ENCODE results near the gene FAM120A.

Gene FAM120A

DNA sequence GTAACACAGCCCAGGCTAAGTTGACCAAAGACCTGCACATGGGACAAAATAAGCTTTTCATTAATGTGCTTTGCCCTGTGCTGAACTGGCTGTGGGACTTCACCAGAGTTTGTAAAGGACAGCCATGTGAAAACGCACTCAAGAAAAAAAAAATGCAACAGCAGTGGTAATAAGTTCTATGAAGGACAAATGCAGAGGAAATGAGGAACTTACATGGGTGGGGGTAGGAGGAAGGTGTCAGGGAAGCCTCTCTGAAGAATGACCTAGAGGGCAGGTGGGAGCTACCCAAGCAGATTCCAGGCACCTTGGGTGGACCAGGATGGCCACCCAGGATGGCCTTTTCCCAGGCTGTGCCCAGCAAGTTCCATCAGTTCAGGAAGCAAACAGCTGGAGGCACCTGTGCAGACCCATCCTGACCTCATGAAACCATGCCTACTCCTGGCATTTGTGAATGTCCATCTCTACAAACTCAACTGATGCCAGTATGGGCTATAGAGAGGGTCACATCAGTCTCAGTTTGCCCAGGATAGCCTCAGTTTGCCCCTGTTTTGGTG lies 118.2 kb downstream of the FAM120A start:
- Histone ChIP-seq H3K4me1 (ENCODE audit: control insufficient read depth, insufficient read depth, low read length, unreplicated experiment) (peaks cover 9% of the 10 kb centered on the region), H3K27me3 (ENCODE audit: insufficient read depth, low read length) (no peaks in the 10 kb centered on the region), H3K4me3 (ENCODE audit: low read depth, low read length) (no peak overlapping the region), H3K79me2 (ENCODE audit: control insufficient read depth, insufficient read depth, low read length, unreplicated experiment) (peaks cover 6% of the 10 kb centered on the region), H3K27ac (ENCODE audit: low read depth, low read length) (no peak overlapping the region), H3K36me3 (ENCODE audit: insufficient read depth, low read length) (peaks cover 12% of the 10 kb centered on the region), H2AFZ (ENCODE audit: low read length, unreplicated experiment) (no peak overlapping the region)

DNA sequence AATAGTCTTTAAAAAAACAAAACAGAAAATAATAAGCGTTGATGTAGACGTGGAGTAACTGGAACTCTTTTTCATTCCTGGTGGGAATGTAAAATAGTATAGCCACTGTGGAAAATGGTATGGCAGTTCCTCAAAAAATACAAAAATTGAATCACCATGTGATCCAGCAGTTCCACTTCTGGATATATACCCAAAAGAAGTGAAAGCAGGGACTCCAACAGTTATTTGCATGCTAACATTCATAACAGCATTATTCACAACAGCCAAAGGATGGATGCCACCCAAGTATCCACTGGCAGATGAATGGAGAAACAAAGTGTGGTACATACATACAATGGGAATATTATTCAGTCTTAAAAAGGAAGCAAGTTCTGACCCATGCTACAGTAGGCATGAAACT lies 120.7 kb downstream of the FAM120A start:
- Histone ChIP-seq H3K79me2 (ENCODE audit: control insufficient read depth, insufficient read depth, low read length, unreplicated experiment) (peaks cover 13% of the 10 kb centered on the region), H3K27me3 (ENCODE audit: insufficient read depth, low read length) (no peaks in the 10 kb centered on the region), H3K4me1 (ENCODE audit: control insufficient read depth, insufficient read depth, low read length, unreplicated experiment) (peaks cover 9% of the 10 kb centered on the region), H2AFZ (ENCODE audit: low read length, unreplicated experiment) (no peak overlapping the region), H3K27ac (ENCODE audit: low read depth, low read length) (no peak overlapping the region), H3K36me3 (ENCODE audit: insufficient read depth, low read length) (peaks cover 12% of the 10 kb centered on the region), H3K4me3 (ENCODE audit: low read depth, low read length) (no peak overlapping the region)

DNA sequence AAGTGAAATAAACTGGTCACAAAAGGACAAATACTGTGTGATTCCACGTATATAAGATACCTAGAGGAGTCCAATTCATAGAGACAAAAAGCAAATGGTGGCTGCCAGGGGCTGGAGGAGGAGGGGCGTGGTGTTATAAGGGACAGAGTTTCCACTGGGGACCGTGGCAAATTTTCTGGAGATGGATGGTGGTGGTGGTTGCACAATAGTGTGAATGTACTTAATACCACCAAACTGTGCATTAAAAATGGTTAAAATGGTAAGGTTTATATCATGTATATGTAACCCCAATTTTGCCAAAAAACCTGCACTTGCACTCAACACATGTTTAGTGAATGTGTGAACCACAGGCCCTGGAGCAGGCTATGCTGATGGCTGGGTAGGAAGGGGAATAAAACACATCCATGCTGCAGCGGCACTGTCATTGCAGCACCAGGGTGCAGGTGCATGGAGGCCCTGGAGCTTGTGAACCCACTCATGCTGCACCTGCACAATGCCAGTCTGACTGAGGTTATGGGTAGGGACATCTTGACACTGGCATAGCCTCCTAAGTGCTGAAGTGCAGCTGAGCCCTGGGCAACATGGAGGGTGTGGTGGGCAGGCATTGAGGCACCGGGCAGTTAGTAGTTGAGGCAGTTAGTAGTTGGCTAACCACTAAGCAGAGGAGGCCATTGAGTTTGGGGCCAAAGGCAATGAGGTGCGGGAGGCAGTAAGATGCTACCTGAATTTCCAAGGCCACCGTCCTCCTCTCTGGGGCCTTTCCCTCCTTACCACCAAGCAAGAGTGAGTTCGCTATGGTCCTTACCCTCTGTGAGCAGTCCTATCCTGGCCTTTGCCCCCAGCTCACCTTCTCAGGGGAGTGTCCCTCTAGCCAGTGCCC lies 121.4 kb downstream of the FAM120A start:
- no peak overlapping the region for H2AFZ ChIP-seq (ENCODE audit: low read length, unreplicated experiment)
- H3K36me3 ChIP-seq (ENCODE audit: insufficient read depth, low read length), result peaks cover 12% of the 10 kb centered on the region
- H3K27ac ChIP-seq (ENCODE audit: low read depth, low read length), result no peak overlapping the region
- peaks cover 8% of the 10 kb centered on the region for H3K4me1 ChIP-seq (ENCODE audit: control insufficient read depth, insufficient read depth, low read length, unreplicated experiment)
- no peaks in the 10 kb centered on the region for H3K27me3 ChIP-seq (ENCODE audit: insufficient read depth, low read length)
- H3K4me3 ChIP-seq (ENCODE audit: low read depth, low read length), result no peak overlapping the region
- H3K79me2 ChIP-seq (ENCODE audit: control insufficient read depth, insufficient read depth, low read length, unreplicated experiment), result peaks cover 15% of the 10 kb centered on the region

DNA sequence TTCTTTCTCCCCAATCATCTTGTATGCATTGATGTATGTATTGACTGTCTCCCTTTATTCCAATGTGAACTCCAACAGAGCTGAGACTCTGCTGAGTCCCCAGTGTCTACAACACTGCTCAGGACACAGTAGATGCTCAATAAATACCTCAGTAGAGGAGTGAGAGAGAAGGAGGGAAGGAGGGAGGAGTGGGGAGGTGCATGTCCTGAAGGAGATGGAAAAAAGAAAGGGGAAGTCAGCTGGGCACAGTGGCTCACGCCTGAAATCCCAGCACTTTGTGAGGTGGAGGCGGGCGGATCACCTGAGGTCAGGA lies 122.0 kb downstream of the FAM120A start:
- Histone ChIP-seq H3K4me3 (ENCODE audit: low read depth, low read length) (no peak overlapping the region), H3K79me2 (ENCODE audit: control insufficient read depth, insufficient read depth, low read length, unreplicated experiment) (peaks cover 20% of the 10 kb centered on the region), H3K36me3 (ENCODE audit: insufficient read depth, low read length) (peaks cover 12% of the 10 kb centered on the region), H3K4me1 (ENCODE audit: control insufficient read depth, insufficient read depth, low read length, unreplicated experiment) (peaks cover 12% of the 10 kb centered on the region), H2AFZ (ENCODE audit: low read length, unreplicated experiment) (no peak overlapping the region), H3K27me3 (ENCODE audit: insufficient read depth, low read length) (no peaks in the 10 kb centered on the region), H3K27ac (ENCODE audit: low read depth, low read length) (no peak overlapping the region)

DNA sequence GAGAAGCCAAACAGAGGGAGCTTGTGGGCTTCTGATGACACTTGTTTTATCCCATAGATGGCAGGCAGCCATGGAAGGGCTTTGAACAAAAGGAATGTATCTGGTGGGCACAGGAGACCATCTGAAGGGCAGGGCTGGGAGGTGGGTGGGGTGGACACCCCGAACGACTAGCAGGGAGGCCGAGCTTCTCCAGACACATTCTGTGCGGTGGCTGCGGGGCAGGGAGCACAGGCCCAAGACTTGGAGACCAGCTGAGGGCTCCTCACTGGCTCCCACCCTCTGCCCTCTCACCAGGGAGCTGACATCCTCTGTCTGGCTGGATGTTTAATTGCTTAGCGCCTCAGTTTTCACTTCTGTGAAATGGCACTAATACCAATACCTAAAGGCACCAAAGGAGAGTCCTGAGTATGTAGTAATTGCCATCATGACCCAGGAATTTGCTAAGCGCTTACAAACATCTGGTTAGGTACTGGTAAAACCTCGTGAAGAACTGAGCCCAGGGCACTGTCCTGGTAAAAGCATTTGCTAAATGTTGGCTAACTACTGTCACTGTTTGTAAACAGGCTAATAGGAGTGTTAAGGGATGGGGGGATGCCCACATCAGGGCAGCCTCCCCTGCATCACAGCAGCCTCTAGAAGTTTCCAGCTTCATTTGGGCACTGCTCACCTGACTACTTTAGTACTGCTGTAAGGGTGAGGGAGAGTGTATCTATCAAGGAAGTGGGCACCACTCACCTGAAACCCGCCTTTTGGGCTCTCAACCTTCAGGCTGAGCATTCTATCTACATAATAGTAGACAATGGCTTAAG lies 122.8 kb downstream of the FAM120A start:
- Histone ChIP-seq H2AFZ (ENCODE audit: low read length, unreplicated experiment) (no peak overlapping the region), H3K79me2 (ENCODE audit: control insufficient read depth, insufficient read depth, low read length, unreplicated experiment) (peaks cover 27% of the 10 kb centered on the region), H3K4me1 (ENCODE audit: control insufficient read depth, insufficient read depth, low read length, unreplicated experiment) (peaks cover 12% of the 10 kb centered on the region), H3K36me3 (ENCODE audit: insufficient read depth, low read length) (peaks cover 12% of the 10 kb centered on the region), H3K27me3 (ENCODE audit: insufficient read depth, low read length) (no peaks in the 10 kb centered on the region), H3K27ac (ENCODE audit: low read depth, low read length) (no peak overlapping the region), H3K4me3 (ENCODE audit: low read depth, low read length) (no peak overlapping the region; the same call in 1 of the 2 replicates)

DNA sequence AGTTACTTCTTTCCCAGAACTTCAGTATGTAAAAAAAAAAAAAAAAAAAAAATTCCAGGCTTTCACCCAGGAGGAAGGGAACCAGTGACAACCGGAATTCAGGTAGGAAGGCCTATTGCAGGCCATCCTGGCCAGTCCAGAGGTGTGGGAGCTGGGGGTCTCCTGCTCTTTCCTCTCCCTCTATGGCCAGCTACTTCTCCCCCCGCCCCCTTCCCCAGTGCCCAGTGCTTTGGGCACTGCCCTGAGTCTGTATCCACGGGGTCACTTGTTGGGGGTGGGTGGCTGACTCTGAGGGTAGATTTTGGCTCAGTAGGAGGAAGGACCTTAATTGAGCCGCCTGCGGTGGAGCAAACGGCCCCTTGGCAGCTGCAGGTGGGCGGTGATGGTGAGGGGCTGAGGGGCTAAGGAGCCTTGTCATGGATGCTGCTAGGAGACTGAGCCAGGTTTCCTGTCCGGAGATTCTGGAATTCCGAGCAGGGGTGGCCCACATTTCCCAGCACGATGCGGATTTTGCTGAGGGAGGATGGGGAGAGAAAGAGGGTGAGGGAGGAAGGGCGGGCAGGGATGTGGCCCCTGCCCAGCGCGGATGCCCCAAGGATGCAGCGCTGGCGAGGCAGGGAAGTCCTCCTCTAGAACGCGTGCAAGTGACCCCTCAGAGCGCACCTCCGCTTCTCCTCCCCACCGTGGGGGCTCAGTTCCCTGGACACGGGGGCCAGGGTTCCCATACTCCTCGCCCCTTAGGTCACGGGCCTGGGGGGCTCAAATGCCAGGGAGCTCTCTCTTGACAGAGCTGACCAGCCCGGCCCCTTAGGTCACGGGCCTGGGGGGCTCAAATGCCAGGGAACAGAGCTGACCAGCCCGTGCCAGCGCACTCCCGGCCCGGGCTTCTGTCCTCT lies 123.7 kb downstream of the FAM120A start:
- Histone ChIP-seq H3K4me1 (ENCODE audit: control insufficient read depth, insufficient read depth, low read length, unreplicated experiment) (peaks cover 12% of the 10 kb centered on the region), H3K36me3 (ENCODE audit: insufficient read depth, low read length) (peaks cover 8% of the 10 kb centered on the region), H3K27ac (ENCODE audit: low read depth, low read length) (no peak overlapping the region), H2AFZ (ENCODE audit: low read length, unreplicated experiment) (peak overlapping the region; percentile 65), H3K4me3 (ENCODE audit: low read depth, low read length) (peak overlapping the region; percentile 82), H3K79me2 (ENCODE audit: control insufficient read depth, insufficient read depth, low read length, unreplicated experiment) (peaks cover 35% of the 10 kb centered on the region), H3K27me3 (ENCODE audit: insufficient read depth, low read length) (no peaks in the 10 kb centered on the region)

DNA sequence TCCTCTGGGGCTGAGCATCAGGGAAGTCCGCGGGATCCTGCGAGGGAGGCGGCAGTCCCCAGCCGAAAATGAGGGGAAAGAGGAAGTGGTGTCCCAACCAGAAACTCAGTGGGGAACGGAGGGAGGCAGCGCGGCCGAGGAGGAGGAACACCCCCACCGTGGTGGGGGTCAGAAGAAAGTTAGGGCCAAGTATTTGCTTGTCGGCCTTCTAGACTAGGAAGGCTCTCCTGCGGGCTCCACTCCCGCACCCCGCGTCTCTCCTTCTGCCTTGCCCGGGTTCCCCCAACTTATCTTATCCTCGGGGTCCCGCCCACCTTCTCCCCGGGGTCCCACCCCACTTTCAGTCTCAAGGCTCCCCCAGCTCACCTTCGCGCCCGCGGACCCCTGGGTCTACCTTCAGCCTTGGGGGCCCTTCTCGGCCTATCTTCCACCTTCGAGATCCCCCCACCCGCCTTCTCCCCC lies 124.3 kb downstream of the FAM120A start:
- peaks cover under 1% of the 10 kb centered on the region for H3K36me3 ChIP-seq (ENCODE audit: insufficient read depth, low read length)

DNA sequence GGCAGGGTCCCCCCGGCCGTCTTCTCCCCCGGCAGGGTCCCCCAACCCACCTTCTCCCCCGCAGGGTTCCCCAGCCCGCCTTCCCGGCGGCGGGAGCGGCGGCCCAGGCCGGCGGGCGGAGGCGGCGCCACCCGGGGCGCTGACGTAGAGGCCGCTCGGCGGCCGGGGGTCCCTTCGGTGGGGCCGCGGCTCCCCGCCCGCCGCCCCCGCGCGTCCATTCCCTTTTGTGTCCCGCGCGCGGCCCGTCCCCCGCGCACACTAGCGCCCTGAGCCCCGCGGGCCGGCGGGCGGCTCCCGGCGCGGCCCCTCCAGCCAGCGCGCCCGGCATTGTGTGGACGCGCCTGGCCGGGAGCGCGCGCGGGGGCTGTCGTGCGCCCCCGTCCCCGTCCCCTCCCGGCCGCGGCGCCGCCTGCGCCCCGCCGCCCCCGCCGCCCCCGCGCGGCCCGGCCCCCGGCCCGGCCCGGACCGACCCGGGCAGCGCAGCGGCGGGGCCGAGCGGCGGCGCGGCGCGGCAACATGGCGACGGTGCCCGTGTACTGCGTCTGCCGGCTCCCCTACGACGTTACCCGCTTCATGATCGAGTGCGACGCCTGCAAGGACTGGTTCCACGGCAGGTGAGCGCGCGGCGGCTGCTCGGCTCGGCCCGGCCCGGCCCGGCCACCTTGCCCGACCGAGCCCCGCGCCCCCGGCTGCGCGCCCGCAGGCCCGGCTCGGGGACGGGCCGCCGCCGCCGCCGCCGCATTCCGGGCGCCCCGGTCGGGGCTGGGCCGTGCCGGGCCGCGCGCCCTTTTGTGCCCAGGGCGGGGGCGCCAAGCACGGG lies 125.0 kb downstream of the FAM120A start, which contains the start of gene PHF2:
TSS of gene PHF2 (plus strand) at position 327 of the 820 bp plus-strand sequence. CDS start at position 517, 190 bp downstream.
- H3K36me3 ChIP-seq (ENCODE audit: insufficient read depth, low read length), result no peaks in the 10 kb centered on the region
- peaks cover 49% of the 10 kb centered on the region for H3K79me2 ChIP-seq (ENCODE audit: control insufficient read depth, insufficient read depth, low read length, unreplicated experiment)
- H2AFZ ChIP-seq (ENCODE audit: low read length, unreplicated experiment), result peak within 1 kb of the TSS; percentile 65
- H3K27ac ChIP-seq (ENCODE audit: low read depth, low read length), result no peak within 1 kb of the TSS
- H3K4me1 ChIP-seq (ENCODE audit: control insufficient read depth, insufficient read depth, low read length, unreplicated experiment), result peaks cover 12% of the 10 kb centered on the region
- H3K4me3 ChIP-seq (ENCODE audit: low read depth, low read length), result peak within 1 kb of the TSS; percentile 95
- no peaks in the 10 kb centered on the region for H3K27me3 ChIP-seq (ENCODE audit: insufficient read depth, low read length)

More for the DNA sequence above, 124.3 kb downstream of the FAM120A start:
- Histone ChIP-seq H3K27me3 (ENCODE audit: insufficient read depth, low read length) (no peaks in the 10 kb centered on the region), H3K27ac (ENCODE audit: low read depth, low read length) (no peak overlapping the region), H3K4me3 (ENCODE audit: low read depth, low read length) (peak overlapping the region; percentile 82), H3K79me2 (ENCODE audit: control insufficient read depth, insufficient read depth, low read length, unreplicated experiment) (peaks cover 42% of the 10 kb centered on the region), H3K4me1 (ENCODE audit: control insufficient read depth, insufficient read depth, low read length, unreplicated experiment) (peaks cover 12% of the 10 kb centered on the region), H2AFZ (ENCODE audit: low read length, unreplicated experiment) (peak overlapping the region; percentile 65)

DNA sequence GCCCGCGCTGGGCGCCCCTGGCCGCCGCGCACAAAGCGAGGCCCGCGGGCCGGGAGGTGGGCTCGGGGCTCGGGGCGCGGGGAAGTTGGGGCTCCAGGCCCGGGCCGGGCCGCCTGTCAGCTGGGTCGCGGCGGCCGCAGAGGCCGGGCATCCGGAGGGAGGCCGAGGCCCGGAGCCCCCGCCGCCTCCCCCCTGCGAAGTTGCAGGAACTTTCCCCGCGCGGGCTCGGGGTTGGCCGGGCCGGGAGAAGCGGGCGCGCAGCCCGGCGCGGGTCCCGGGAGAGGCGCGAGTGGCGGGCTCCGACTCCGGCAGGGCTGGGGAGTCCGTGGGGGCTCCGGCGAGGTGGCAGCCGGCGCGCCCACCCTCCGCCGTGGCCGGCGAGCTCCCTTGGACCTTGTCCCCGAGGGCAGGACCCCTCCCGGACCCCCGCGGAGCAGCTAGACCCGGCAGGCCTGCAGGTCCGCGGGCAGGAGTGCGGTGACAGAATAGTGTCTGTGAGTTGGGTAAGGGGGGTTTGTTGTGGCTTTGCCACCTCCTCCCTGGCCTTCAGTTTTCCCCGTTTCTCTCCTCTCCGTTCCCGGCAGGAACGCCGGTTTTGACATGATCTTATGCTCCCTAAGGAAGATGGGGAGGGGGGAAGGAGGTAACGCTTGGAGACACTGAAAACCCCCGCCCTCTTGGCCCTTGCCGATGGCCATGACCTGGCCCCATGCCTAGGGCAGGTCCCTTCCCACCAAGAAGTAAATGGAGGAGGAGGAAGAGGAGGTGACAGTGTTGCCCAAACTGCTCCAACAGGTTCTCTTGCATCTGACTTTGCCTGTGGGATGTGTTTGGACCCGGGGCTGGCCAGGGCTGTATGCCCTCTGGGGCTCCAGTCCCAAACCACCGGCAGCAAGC lies 125.8 kb downstream of the FAM120A start:
- Histone ChIP-seq H3K79me2 (ENCODE audit: control insufficient read depth, insufficient read depth, low read length, unreplicated experiment) (peaks cover 57% of the 10 kb centered on the region), H3K27me3 (ENCODE audit: insufficient read depth, low read length) (no peaks in the 10 kb centered on the region), H3K36me3 (ENCODE audit: insufficient read depth, low read length) (no peaks in the 10 kb centered on the region), H3K4me1 (ENCODE audit: control insufficient read depth, insufficient read depth, low read length, unreplicated experiment) (peaks cover 12% of the 10 kb centered on the region), H2AFZ (ENCODE audit: low read length, unreplicated experiment) (peak overlapping the region; percentile 54), H3K4me3 (ENCODE audit: low read depth, low read length) (peak overlapping the region; percentile 95), H3K27ac (ENCODE audit: low read depth, low read length) (no peak overlapping the region)

Data from ACC112 (cell line).